ENCODE data around the gene ADGRL3.

GRCh38 chr4:61628727-61629126 lies 428.6 kb downstream of the ADGRL3 start:
- TF ChIP-seq CTCF (conservative IDR thresholded peaks at IDR 0.05; ENCODE audit: low read length) (no peak), EZH2phosphoT487 (IDR thresholded peaks at IDR 0.05; ENCODE audit: borderline replicate concordance, low read depth, low read length) (no peak)

Measured in OCI-LY7 (cell line).